Hematopoietic multipotent progenitor cell treated with erythropoietin and hydrocortisone succinate and interleukin-3 and kit ligand, for 4 days (in vitro differentiated cells): Measurements from ENCODE around the gene ESRP2.

ENCODE experiments used
- DNase-seq: peaks from one replicate; pipeline ENCODE4 v3.0.0-alpha.2; 2015

ESRP2 gene

DNA sequence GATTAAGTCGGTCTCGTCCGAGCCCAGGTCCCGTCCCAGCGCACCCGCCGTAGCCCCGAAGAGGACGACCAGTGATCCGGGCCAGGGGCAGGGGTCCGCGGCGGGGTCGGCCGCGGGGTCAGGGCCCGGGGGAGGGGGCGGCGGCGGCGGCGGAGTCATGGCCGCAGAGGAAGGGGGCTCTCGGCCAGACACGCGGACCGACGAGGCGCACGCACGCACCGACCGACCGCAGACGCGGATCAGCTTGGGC is at the start of gene ESRP2:
Gene ESRP2 (minus strand): TSS at position 241 of the 250 bp plus-strand sequence. CDS start 82 bp downstream, at position 159.
- DNase-seq, result no peak

- DNase-seq, result no peak
Observed at GRCh38 chr16:68285683-68286082, 49.8 kb upstream of the ESRP2 start.

- peak; percentile 69 for DNase-seq
Observed at GRCh38 chr16:68284847-68285246, 48.9 kb upstream of the ESRP2 start.

- DNase-seq, result peak; percentile 49
Observed at GRCh38 chr16:68283801-68284598, 48.1 kb upstream of the ESRP2 start.

GRCh38 chr16:68283346-68283745 is 47.4 kb upstream of the ESRP2 start:
- DNase-seq, result no peak

- no peak for DNase-seq
Observed at GRCh38 chr16:68282064-68282452, 46.1 kb upstream of the ESRP2 start.

GRCh38 chr16:68281368-68282063 is 45.6 kb upstream of the ESRP2 start:
- DNase-seq, result no peak

GRCh38 chr16:68279726-68280558 is 44.0 kb upstream of the ESRP2 start:
- no peak for DNase-seq

GRCh38 chr16:68276223-68276622 is 40.3 kb upstream of the ESRP2 start:
- DNase-seq, result no peak

GRCh38 chr16:68275611-68276191 is 39.8 kb upstream of the ESRP2 start:
- peak; percentile 76 for DNase-seq

- no peak for DNase-seq
Observed at GRCh38 chr16:68274441-68274840, 38.5 kb upstream of the ESRP2 start.

GRCh38 chr16:68273896-68274295 is 38.0 kb upstream of the ESRP2 start:
- no peak for DNase-seq

DNA sequence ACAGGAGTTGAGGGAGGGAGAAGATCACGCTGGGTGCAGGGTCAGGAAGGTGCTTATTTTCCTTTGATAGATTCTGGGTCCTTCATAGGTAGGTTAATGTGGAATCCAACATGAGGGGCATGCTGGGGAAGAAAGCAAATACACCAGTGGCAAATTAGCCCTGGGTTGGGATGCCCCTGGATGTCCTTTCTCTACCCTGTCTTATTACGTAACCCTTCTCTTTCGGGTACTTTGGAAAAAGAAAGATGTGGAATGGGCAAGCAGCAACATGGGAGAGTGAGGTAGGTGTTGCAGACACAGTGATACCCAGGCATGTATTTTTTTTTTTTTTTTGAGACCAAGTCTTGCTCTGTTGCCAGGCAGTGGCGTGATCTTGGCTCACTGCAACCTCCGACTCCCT is 37.5 kb upstream of the ESRP2 start:
- no peak for DNase-seq

- DNase-seq, result no peak
Observed at GRCh38 chr16:68272507-68273209, 36.7 kb upstream of the ESRP2 start.

DNA sequence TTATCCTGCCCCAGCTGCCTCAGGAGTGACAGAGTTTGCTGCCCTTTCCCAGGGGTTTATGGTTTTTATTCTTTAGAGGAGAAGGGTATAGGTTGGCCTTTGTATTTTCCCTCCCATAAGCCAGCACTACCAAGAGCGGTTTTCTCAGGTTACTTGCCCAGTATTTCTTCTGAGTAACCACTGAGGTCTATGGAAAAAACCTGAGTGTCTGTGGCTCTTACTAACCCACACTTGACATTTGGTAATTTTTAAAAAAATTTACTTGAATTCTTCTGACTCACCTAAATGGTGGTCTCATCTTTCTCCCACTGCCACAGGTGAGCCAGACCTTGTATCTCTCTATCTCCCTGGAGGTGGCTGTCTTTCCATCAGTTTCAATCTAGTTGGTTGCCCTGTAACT is 34.4 kb upstream of the ESRP2 start:
- no peak for DNase-seq

DNA sequence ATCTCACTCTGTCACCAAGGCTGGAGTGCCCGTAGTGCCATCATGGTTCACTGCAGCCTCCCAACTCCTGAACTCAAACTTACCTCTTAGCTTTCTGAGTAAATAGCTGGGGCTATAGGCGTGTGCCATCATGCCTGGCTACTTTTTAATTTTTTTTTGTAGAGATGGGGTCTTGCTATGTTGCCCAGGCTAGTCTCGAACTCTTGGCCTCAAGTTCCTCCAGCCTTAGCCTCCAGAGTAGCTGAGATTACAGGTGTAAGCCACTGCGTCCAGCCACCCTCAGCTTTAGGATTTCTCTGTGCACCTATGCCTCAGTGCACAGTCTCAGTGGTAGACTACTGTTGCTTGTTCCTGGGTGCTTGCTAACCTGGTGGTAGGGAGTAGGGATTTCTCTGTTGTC is 33.9 kb upstream of the ESRP2 start:
- no peak for DNase-seq

GRCh38 chr16:68267612-68268405 is 31.9 kb upstream of the ESRP2 start:
- no peak for DNase-seq

DNA sequence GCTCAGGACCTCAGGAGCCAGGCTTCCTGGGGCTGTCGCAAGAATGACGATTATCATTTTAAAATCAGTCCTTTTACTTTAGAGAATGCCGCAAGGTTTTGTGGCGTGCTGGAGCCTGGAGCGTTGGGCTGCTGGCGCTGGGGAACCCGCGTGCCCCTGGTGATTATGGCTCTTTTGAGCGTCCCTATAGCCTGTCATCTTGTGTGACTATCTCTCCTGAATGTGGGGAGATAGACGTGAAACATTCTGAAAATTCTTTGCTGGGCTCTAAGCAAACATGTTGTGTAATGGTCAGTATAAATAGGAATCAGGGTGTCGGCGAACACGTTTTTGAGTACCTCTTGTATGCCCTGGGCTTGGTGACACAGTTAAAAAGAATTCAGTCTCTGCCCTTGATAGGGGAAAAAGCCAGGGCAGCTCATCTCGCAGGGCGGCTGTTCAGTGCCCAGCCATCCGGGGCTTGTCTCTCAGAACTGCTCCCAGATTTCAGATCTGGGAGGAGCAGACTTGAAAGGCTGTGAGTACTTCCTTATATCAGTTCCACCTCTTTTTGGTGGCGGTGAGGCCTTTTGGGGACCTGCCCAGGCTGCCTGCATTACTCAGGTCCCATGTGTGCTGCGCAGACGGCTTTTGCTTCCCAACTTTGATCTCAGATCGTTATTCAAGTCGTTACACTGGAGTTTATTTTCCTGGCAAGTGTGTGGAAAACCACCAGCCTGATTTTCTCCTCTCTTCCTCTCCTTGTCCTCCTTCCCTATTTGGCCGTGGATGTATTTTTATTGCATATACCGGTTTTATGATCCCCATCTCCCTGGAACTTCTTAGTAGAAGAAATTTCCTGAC is 29.4 kb upstream of the ESRP2 start:
- peak; percentile 76 for DNase-seq

DNA sequence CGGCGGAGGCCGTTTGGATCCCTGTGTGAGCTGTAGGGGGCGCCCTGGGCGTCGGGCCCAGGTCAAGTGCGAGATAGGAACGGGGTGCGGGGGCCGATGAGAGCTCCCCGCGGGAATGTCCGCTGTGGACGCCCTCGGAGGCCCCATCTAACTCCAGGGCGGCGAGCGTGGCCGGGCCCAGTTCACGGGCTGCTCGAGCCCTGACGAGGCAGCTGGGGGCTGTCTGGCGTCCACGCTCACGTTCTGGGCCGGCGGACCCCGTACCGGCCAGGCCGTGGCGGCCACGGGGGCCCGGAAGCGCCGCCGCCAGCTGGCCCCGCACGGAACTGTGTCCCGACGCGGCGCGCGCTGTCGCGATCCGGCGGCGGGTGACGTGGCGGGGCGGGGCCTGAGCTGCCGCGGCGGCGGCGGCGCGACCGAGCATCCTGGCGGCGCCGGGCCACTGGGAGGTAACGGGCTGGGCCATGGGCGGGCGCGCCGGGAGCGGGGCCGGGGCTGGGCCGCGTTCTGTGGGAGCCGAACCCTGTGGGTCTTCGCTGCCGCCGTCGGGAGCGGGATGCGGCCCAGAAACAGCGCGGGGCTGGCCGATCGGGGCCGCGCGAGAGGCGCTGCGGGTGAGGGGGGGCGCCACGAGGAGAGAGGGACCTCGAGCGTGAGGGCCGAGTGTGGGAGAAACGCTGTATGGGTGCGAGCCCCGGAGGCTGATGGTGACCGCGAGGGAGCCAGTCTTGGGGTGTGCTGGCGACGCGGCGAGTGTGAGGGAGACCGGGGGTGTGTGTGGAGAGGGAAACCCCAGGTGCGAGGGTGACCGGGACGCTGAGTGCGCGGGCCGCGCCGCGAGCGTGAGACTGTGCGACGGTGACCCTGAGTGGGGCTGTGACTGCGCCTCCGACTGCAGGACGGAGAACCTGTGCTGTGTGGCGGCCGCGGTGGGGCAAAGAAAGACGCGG is 28.5 kb upstream of the ESRP2 start, which contains the start of gene SLC7A6:
Gene SLC7A6 (plus strand): TSS at position 399 of the 950 bp plus-strand sequence. CDS start 10,201 bp downstream, outside the sequence.
- peak; percentile 90 for DNase-seq
